Parathyroid adenoma (tissue), 2 donors: Measurements from ENCODE around the gene CCDC102A.

ENCODE experiments used
- H2AFZ ChIP-seq: fragments of 300-600 bp; sonication (generic); one replicate; pipeline ENCODE4 v1.7.0; 2017; ENCODE audit warnings: antibody characterized with exemption, mild to moderate bottlenecking
- H3K27ac ChIP-seq: fragments of 300-600 bp; sonication (generic); one replicate; pipeline ENCODE4 v1.7.0; 2017
- H3K27me3 ChIP-seq: fragments of 300-600 bp; sonication (generic); one replicate; pipeline ENCODE4 v1.7.0; 2017; ENCODE audit warnings: low read length; ENCODE audit not compliant: control insufficient read depth, insufficient read depth
- H3K36me3 ChIP-seq: fragments of 300-600 bp; sonication (generic); one replicate; pipeline ENCODE4 v1.7.0; 2017; ENCODE audit warnings: low read length; ENCODE audit not compliant: control insufficient read depth, insufficient read depth
- H3K4me1 ChIP-seq: fragments of 300-600 bp; sonication (generic); one replicate; pipeline ENCODE4 v1.7.0; 2017; ENCODE audit warnings: control low read depth
- H3K4me2 ChIP-seq: fragments of 300-600 bp; sonication (generic); one replicate; pipeline ENCODE4 v1.7.0; 2017; ENCODE audit warnings: low read length
- H3K4me3 ChIP-seq: fragments of 300-600 bp; sonication (generic); one replicate; pipeline ENCODE4 v1.7.0; 2017; ENCODE audit warnings: low read depth, low read length
- H3K79me2 ChIP-seq: fragments of 300-600 bp; sonication (generic); one replicate; pipeline ENCODE4 v1.7.0; 2017; ENCODE audit warnings: control low read depth
- H3K9ac ChIP-seq: fragments of 300-600 bp; sonication (generic); one replicate; pipeline ENCODE4 v1.7.0; 2017; ENCODE audit warnings: mild to moderate bottlenecking
- H3K9me3 ChIP-seq: fragments of 300-600 bp; sonication (generic); one replicate; pipeline ENCODE4 v1.7.0; 2017; ENCODE audit warnings: low read length; ENCODE audit not compliant: control insufficient read depth
- TF ChIP-seq, protein P1 (sequence below): fragments of 300-600 bp; sonication (generic); IDR thresholded peaks from one replicate; pipeline ENCODE4 v1.7.0; 2017; ENCODE audit warnings: antibody characterized with exemption, mild to moderate bottlenecking
- donor health status: primary hyperparathyroidism.

Gene CCDC102A

DNA sequence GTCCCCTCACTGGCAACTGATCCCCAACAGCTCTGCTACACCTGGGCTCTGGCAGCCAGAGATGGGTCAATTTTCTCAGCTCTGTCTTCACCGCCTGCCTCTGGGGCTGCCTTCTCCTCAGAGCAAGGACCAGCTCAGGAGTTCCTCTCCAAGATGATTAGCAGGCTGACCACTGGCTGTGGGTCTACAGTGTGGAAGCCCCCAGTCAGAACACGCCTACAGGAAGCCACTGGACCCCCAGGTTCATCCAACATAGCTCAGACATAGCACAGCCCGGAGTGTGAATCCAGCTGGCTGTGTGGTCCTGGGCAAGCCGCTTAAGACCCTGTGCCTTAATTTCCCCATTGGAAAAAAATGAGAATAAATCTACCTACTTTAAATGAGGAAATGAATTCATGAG is 55.0 kb downstream of the CCDC102A start:
- Histone ChIP-seq H3K27ac (no peak overlapping the region), H2AFZ (no peak overlapping the region), H3K4me2 (no peak overlapping the region), H3K79me2 (peaks cover 18% of the 10 kb centered on the region), H3K36me3 (no peaks in the 10 kb centered on the region), H3K9me3 (no peaks in the 10 kb centered on the region), H3K4me1 (peaks cover 18% of the 10 kb centered on the region), H3K27me3 (no peaks in the 10 kb centered on the region), H3K4me3 (no peak overlapping the region), H3K9ac (no peak overlapping the region)
- TF ChIP-seq, protein P1, sequence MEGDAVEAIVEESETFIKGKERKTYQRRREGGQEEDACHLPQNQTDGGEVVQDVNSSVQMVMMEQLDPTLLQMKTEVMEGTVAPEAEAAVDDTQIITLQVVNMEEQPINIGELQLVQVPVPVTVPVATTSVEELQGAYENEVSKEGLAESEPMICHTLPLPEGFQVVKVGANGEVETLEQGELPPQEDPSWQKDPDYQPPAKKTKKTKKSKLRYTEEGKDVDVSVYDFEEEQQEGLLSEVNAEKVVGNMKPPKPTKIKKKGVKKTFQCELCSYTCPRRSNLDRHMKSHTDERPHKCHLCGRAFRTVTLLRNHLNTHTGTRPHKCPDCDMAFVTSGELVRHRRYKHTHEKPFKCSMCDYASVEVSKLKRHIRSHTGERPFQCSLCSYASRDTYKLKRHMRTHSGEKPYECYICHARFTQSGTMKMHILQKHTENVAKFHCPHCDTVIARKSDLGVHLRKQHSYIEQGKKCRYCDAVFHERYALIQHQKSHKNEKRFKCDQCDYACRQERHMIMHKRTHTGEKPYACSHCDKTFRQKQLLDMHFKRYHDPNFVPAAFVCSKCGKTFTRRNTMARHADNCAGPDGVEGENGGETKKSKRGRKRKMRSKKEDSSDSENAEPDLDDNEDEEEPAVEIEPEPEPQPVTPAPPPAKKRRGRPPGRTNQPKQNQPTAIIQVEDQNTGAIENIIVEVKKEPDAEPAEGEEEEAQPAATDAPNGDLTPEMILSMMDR: no peak

DNA sequence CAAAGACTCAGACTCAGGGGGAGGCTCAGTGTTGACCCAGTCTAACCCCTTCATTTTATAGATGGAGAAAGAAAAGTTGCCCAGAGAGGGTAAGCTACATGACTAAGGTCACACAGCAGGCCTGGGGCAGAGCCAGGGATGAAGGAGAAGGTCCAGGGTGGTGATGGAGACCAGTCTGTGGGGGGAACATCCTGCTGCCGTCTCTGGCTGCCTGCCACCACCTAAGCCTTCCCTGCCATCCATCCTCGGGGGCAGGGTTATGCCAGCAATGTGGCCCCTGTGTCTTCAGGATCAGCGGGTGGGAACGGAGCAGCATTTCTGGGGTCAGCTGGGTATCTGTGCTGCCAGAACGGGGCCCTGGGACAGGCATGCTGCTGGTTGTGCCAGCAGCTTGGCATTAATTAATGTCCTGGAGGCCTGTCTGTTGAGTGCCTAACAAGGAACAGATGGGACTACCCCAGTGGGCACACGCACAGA is 55.6 kb downstream of the CCDC102A start:
- H3K4me3 ChIP-seq: no peak overlapping the region
- TF ChIP-seq, protein P1: no peak

DNA sequence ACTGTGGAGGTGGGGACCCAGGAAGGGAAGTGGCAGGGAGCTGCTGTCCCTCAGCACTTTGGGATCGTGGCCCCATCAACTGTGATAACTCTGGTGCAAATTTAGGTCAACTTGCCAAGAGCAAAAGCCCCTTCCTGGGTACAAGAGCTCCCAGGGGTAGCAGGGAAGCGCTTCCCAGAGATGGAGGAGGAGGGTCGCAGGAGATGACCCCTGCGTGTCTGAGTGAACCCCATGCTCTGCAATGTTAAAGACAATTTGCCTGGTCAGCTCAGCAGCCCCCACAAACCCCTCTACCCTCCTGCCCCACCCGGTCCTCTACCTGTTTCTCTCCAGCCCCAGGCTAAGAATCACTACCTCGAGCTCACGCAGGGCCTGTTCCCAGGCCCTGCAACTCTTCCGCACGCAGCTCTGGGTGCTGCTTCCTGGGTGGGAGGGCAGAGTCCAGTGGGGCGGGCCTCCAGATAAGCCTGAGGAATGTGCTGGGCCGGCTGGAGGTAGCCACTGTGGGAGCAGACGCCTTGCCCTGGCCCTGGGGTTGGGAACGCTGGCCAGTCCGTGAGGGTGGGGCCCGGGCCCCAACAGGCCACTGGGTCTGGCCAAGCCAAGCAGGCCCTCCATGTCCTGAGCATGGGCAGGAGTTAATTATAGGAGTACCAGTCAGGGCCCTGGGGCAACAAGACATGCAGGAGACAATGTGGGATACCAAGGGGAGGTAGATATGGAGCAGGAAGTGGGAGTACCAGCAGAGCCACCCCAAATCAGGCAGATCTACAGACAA is 56.2 kb downstream of the CCDC102A start:
- Histone ChIP-seq H3K36me3 (no peaks in the 10 kb centered on the region), H3K4me2 (no peak overlapping the region), H3K79me2 (peaks cover 18% of the 10 kb centered on the region), H3K9me3 (no peaks in the 10 kb centered on the region), H3K27me3 (no peaks in the 10 kb centered on the region), H3K27ac (no peak overlapping the region), H3K9ac (no peak overlapping the region), H3K4me3 (no peak overlapping the region), H2AFZ (no peak overlapping the region), H3K4me1 (peaks cover 20% of the 10 kb centered on the region)
- TF ChIP-seq, protein P1: no peak

More for the DNA sequence above, 55.6 kb downstream of the CCDC102A start:
- H3K79me2 ChIP-seq: peaks cover 18% of the 10 kb centered on the region
- H3K27me3 ChIP-seq: no peaks in the 10 kb centered on the region
- H3K9me3 ChIP-seq: no peaks in the 10 kb centered on the region
- H2AFZ ChIP-seq: no peak overlapping the region
- H3K9ac ChIP-seq: no peak overlapping the region
- no peaks in the 10 kb centered on the region for H3K36me3 ChIP-seq
- H3K27ac ChIP-seq: no peak overlapping the region
- H3K4me1 ChIP-seq: peaks cover 20% of the 10 kb centered on the region
- no peak overlapping the region for H3K4me2 ChIP-seq

DNA sequence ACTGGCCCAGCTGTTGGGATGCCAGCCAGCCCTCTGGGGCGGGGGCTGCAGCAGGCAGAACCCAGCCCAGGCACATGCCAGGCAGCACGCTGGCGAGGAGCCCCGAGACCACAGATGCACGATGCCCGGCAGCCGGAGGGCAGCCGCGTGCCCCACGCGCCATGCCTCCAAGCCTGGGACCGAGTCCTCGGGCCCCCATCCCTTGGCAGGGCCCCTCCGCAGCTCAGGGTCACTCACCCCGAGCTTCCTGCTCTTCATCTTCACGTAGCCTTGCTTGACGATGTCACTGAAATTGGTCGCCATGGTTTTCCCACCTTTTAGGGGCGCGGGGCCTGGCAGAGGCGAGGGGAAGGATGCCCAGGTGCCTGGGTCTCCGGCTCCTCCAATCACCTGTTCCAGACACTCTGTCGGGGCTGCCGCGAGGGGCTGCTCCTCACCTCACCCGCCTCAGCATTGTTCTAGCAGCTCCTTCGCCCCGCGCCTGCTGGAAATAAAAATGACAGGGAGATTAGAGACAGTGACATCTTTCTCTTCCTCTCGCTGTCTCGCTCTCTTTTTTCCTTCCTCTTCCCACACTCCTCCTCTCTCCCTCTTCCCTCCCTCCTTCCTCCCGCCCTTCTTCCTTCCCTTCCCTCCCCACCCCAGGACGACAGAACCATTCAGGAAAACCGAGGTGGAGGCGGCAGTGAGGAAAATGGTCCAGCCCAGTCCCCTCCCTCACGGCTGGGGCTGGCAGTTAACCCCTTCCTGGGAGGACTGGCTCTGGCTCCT is 57.0 kb downstream of the CCDC102A start:
- Histone ChIP-seq H3K36me3 (no peaks in the 10 kb centered on the region), H3K9me3 (no peaks in the 10 kb centered on the region), H3K4me1 (peaks cover 14% of the 10 kb centered on the region), H3K79me2 (peaks cover 18% of the 10 kb centered on the region), H3K9ac (no peak overlapping the region), H2AFZ (no peak overlapping the region), H3K27ac (no peak overlapping the region), H3K27me3 (no peaks in the 10 kb centered on the region), H3K4me2 (peak overlapping the region; percentile 15), H3K4me3 (peak overlapping the region; percentile 20)
- TF ChIP-seq, protein P1: no peak
